Vagina (tissue), 2 donors: ENCODE measurements around the gene CFAP90.

Source experiments
- POLR2A ChIP-seq, 2 donors: fragments of 450-650 bp; IDR thresholded peaks; one replicate each; pipeline ENCODE4 v1.6.1; 2017; ENCODE audit warnings: antibody characterized with exemption in 2 of 2, mild to moderate bottlenecking in 2 of 2, moderate library complexity in 2 of 2
- TF ChIP-seq, protein P1 (sequence below), 3 experiments: fragments of 450-650 bp in 2 of 3; fragments of 200-600 bp in 1 of 3; sonication (generic) in 1 of 3; IDR thresholded peaks; one replicate each; pipeline ENCODE4 v1.5.1; 2017 to 2019; ENCODE audit warnings: antibody characterized with exemption in 3 of 3, mild to moderate bottlenecking in 2 of 3, moderate library complexity in 2 of 3

- TF ChIP-seq, protein P1, sequence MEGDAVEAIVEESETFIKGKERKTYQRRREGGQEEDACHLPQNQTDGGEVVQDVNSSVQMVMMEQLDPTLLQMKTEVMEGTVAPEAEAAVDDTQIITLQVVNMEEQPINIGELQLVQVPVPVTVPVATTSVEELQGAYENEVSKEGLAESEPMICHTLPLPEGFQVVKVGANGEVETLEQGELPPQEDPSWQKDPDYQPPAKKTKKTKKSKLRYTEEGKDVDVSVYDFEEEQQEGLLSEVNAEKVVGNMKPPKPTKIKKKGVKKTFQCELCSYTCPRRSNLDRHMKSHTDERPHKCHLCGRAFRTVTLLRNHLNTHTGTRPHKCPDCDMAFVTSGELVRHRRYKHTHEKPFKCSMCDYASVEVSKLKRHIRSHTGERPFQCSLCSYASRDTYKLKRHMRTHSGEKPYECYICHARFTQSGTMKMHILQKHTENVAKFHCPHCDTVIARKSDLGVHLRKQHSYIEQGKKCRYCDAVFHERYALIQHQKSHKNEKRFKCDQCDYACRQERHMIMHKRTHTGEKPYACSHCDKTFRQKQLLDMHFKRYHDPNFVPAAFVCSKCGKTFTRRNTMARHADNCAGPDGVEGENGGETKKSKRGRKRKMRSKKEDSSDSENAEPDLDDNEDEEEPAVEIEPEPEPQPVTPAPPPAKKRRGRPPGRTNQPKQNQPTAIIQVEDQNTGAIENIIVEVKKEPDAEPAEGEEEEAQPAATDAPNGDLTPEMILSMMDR (IDR thresholded peaks at IDR 0.05) = no peak
- no peak for TF ChIP-seq POLR2A (IDR thresholded peaks at IDR 0.05)
Measured at GRCh38 chr5:7855611-7856010, 4.7 kb upstream of the CFAP90 start.
